HEK293 (cell line): ENCODE results near the gene CLDN16.

Experiments
- MYNN ChIP-seq: fragments of 450-650 bp; formaldehyde crosslinking; IDR thresholded peaks from 2 replicates; pipeline ENCODE4 v1.5.1; 2016; ENCODE audit warnings: missing biosample characterization, missing genetic modification characterization, borderline replicate concordance
- OSR2 ChIP-seq: fragments of 450-650 bp; formaldehyde crosslinking; IDR thresholded peaks from 2 replicates; pipeline ENCODE4 v1.5.1; 2016; ENCODE audit warnings: missing biosample characterization, missing genetic modification characterization
- ZBTB8A ChIP-seq: fragments of 450-650 bp; formaldehyde crosslinking; IDR thresholded peaks from 2 replicates; pipeline ENCODE4 v1.5.1; 2016; ENCODE audit warnings: missing biosample characterization, missing genetic modification characterization
- ZFP37 ChIP-seq: fragments of 450-650 bp; formaldehyde crosslinking; IDR thresholded peaks from 2 replicates; pipeline ENCODE4 v1.5.1; 2016; ENCODE audit warnings: missing biosample characterization, missing genetic modification characterization
- ZNF16 ChIP-seq: fragments of 450-650 bp; formaldehyde crosslinking; IDR thresholded peaks from 2 replicates; pipeline ENCODE4 v1.5.1; 2016; ENCODE audit warnings: low read depth, missing biosample characterization, missing genetic modification characterization
- ZNF18 ChIP-seq: fragments of 450-650 bp; formaldehyde crosslinking; IDR thresholded peaks from 2 replicates; pipeline ENCODE4 v1.5.1; 2016; ENCODE audit warnings: missing biosample characterization, missing genetic modification characterization
- ZNF473 ChIP-seq: fragments of 450-650 bp; formaldehyde crosslinking; IDR thresholded peaks from 2 replicates; pipeline ENCODE4 v1.5.1; 2017; ENCODE audit warnings: missing biosample characterization, missing genetic modification characterization
- ZNF510 ChIP-seq: fragments of 450-650 bp; formaldehyde crosslinking; IDR thresholded peaks from 2 replicates; pipeline ENCODE4 v1.5.1; 2018; ENCODE audit warnings: mild to moderate bottlenecking, missing genetic modification characterization, missing biosample characterization; ENCODE audit not compliant: insufficient replicate concordance
- ZNF558 ChIP-seq: fragments of 450-650 bp; formaldehyde crosslinking; IDR thresholded peaks from 2 replicates; pipeline ENCODE4 v1.5.1; 2016; ENCODE audit warnings: missing biosample characterization, missing genetic modification characterization
- ZNF785 ChIP-seq: fragments of 450-650 bp; formaldehyde crosslinking; IDR thresholded peaks from 2 replicates; pipeline ENCODE4 v1.5.1; 2016; ENCODE audit warnings: missing biosample characterization, missing genetic modification characterization
- ZNF792 ChIP-seq: fragments of 450-650 bp; formaldehyde crosslinking; IDR thresholded peaks from 2 replicates; pipeline ENCODE4 v1.5.1; 2016; ENCODE audit warnings: missing biosample characterization, missing genetic modification characterization
- TF ChIP-seq, protein P1 (sequence below): fragments of 450-650 bp; formaldehyde crosslinking; IDR thresholded peaks from 2 replicates; pipeline ENCODE4 v1.5.1; 2016; ENCODE audit warnings: missing biosample characterization, missing genetic modification characterization
- TF ChIP-seq, protein P2 (sequence below): fragments of 450-650 bp; formaldehyde crosslinking; conservative IDR thresholded peaks from 2 replicates; pipeline ENCODE4 v1.5.1; 2016; ENCODE audit warnings: low read depth, missing biosample characterization, missing genetic modification characterization

- TF ChIP-seq, protein P1, sequence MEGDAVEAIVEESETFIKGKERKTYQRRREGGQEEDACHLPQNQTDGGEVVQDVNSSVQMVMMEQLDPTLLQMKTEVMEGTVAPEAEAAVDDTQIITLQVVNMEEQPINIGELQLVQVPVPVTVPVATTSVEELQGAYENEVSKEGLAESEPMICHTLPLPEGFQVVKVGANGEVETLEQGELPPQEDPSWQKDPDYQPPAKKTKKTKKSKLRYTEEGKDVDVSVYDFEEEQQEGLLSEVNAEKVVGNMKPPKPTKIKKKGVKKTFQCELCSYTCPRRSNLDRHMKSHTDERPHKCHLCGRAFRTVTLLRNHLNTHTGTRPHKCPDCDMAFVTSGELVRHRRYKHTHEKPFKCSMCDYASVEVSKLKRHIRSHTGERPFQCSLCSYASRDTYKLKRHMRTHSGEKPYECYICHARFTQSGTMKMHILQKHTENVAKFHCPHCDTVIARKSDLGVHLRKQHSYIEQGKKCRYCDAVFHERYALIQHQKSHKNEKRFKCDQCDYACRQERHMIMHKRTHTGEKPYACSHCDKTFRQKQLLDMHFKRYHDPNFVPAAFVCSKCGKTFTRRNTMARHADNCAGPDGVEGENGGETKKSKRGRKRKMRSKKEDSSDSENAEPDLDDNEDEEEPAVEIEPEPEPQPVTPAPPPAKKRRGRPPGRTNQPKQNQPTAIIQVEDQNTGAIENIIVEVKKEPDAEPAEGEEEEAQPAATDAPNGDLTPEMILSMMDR: no peak
- no peak for TF ChIP-seq ZNF785 (tag by site-specific recombination)
- TF ChIP-seq ZNF18: no peak
- TF ChIP-seq ZBTB8A (tag by site-specific recombination): no peak
- no peak for TF ChIP-seq MYNN (tag by site-specific recombination)
- no peak for TF ChIP-seq ZNF792 (tag by site-specific recombination)
- no peak for TF ChIP-seq ZNF473 (tag by site-specific recombination)
- TF ChIP-seq ZNF16: no peak
- no peak for TF ChIP-seq ZNF558 (tag by site-specific recombination)
- TF ChIP-seq, protein P2, sequence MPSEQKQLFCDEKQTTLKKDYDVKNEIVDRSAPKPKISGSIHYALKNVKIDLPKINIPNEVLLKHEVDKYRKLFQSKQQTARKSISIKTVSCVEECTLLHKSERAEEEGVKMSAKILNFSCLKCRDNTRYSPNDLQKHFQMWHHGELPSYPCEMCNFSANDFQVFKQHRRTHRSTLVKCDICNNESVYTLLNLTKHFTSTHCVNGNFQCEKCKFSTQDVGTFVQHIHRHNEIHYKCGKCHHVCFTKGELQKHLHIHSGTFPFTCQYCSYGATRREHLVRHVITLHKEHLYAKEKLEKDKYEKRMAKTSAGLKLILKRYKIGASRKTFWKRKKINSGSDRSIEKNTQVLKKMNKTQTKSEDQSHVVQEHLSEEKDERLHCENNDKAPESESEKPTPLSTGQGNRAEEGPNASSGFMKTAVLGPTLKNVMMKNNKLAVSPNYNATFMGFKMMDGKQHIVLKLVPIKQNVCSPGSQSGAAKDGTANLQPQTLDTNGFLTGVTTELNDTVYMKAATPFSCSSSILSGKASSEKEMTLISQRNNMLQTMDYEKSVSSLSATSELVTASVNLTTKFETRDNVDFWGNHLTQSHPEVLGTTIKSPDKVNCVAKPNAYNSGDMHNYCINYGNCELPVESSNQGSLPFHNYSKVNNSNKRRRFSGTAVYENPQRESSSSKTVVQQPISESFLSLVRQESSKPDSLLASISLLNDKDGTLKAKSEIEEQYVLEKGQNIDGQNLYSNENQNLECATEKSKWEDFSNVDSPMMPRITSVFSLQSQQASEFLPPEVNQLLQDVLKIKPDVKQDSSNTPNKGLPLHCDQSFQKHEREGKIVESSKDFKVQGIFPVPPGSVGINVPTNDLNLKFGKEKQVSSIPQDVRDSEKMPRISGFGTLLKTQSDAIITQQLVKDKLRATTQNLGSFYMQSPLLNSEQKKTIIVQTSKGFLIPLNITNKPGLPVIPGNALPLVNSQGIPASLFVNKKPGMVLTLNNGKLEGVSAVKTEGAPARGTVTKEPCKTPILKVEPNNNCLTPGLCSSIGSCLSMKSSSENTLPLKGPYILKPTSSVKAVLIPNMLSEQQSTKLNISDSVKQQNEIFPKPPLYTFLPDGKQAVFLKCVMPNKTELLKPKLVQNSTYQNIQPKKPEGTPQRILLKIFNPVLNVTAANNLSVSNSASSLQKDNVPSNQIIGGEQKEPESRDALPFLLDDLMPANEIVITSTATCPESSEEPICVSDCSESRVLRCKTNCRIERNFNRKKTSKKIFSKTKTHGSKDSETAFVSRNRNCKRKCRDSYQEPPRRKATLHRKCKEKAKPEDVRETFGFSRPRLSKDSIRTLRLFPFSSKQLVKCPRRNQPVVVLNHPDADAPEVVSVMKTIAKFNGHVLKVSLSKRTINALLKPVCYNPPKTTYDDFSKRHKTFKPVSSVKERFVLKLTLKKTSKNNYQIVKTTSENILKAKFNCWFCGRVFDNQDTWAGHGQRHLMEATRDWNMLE (tag by site-specific recombination): no peak
- TF ChIP-seq ZFP37 (tag by site-specific recombination): no peak
- no peak for TF ChIP-seq ZNF510 (tag by site-specific recombination)
- no peak for TF ChIP-seq OSR2
Measured at GRCh38 chr3:190359813-190360212, 28.1 kb upstream of the CLDN16 start.
